GM11168 (cell line): ENCODE measurements around the gene DCDC2C.
"Not testable (repeated sequence)": the region's sequence is repeated elsewhere in the genome, so short reads cannot be mapped to it uniquely, and the experiment has no call there.

Source experiments
- in situ Hi-C: fragments of 300-500 bp; cut with MboI; formaldehyde crosslinking; loops from one replicate; pipeline ENCODE4 v1.12.0; 2022; ENCODE audit warnings: low sequenced_read_pairs; ENCODE audit not compliant: unreplicated experiment

The DCDC2C gene

GRCh38 chr2:3703236-3703756, at the start of gene DCDC2C:
Gene DCDC2C, plus strand, starts transcription at chr2:3703575. Its CDS starts 177 bp downstream, at chr2:3703752.
- in situ Hi-C loops = no loop called here

GRCh38 chr2:3654011-3654410, 49.4 kb upstream of the DCDC2C start:
- in situ Hi-C loops = no loop called here

- in situ Hi-C loops = no loop called here
Observed at GRCh38 chr2:3654531-3655225, 48.7 kb upstream of the DCDC2C start.

GRCh38 chr2:3655871-3656761, 47.3 kb upstream of the DCDC2C start:
- in situ Hi-C loops = no loop called here

- in situ Hi-C loops = no loop called here
Observed at GRCh38 chr2:3656762-3657721, 46.3 kb upstream of the DCDC2C start.

GRCh38 chr2:3657881-3658280, 45.5 kb upstream of the DCDC2C start, which contains the start of gene ALLC:
Gene ALLC, plus strand, starts transcription at chr2:3658200. Its CDS starts 12,958 bp downstream, at chr2:3671158.
- in situ Hi-C loops = no loop called here

- in situ Hi-C loops = no loop called here
Observed at GRCh38 chr2:3659447-3660432, 43.6 kb upstream of the DCDC2C start.

GRCh38 chr2:3660640-3661039, 42.7 kb upstream of the DCDC2C start:
- in situ Hi-C loops = not testable (repeated sequence)

- in situ Hi-C loops = no loop called here
Observed at GRCh38 chr2:3661149-3661660, 42.2 kb upstream of the DCDC2C start.

- in situ Hi-C loops = no loop called here
Observed at GRCh38 chr2:3662239-3662638, 41.1 kb upstream of the DCDC2C start.

- in situ Hi-C loops = no loop called here
Observed at GRCh38 chr2:3664118-3664517, 39.3 kb upstream of the DCDC2C start.

GRCh38 chr2:3664925-3665324, 38.5 kb upstream of the DCDC2C start:
- in situ Hi-C loops = no loop called here

GRCh38 chr2:3665886-3666612, 37.3 kb upstream of the DCDC2C start:
- in situ Hi-C loops = no loop called here

- in situ Hi-C loops = no loop called here
Observed at GRCh38 chr2:3666613-3666975, 36.8 kb upstream of the DCDC2C start.

- in situ Hi-C loops = no loop called here
Observed at GRCh38 chr2:3667151-3667631, 36.2 kb upstream of the DCDC2C start.

GRCh38 chr2:3669656-3670055, 33.7 kb upstream of the DCDC2C start:
- in situ Hi-C loops = no loop called here

GRCh38 chr2:3670376-3670775, 33.0 kb upstream of the DCDC2C start:
- in situ Hi-C loops = no loop called here

GRCh38 chr2:3670941-3671340, 32.4 kb upstream of the DCDC2C start:
- in situ Hi-C loops = no loop called here
